LNCaP clone FGC (cell line): Measurements from ENCODE around the gene IQGAP2.

Experiments used
- DNase-seq: peaks from one replicate; pipeline ENCODE4 v3.0.0-alpha.2; 2011; ENCODE audit warnings: low read depth
- H3K4me3 ChIP-seq: 2 replicates; pipeline ENCODE4 v1.5.1; 2011; ENCODE audit warnings: mild to moderate bottlenecking, low read depth, low read length, control low read depth
- CTCF ChIP-seq: IDR thresholded peaks from 2 replicates; pipeline ENCODE4 v1.5.1; 2012; ENCODE audit warnings: mild to moderate bottlenecking; ENCODE audit not compliant: control insufficient read depth, insufficient read depth; ENCODE audit errors: extremely low read depth

Gene IQGAP2

GRCh38 chr5:76446776-76447175 lies 43.7 kb downstream of the IQGAP2 start:
- H3K4me3 ChIP-seq = no peak overlapping the region
- DNase-seq = no peak
- no peak for TF ChIP-seq CTCF

- DNase-seq = no peak
- H3K4me3 ChIP-seq = no peak overlapping the region
- no peak for TF ChIP-seq CTCF
Measured at GRCh38 chr5:76449606-76450005, 46.5 kb downstream of the IQGAP2 start.

- no peak overlapping the region for H3K4me3 ChIP-seq
- DNase-seq = no peak
- TF ChIP-seq CTCF = no peak
Measured at GRCh38 chr5:76450054-76450453, 47.0 kb downstream of the IQGAP2 start.

GRCh38 chr5:76451031-76451701 lies 48.1 kb downstream of the IQGAP2 start:
- no peak overlapping the region for H3K4me3 ChIP-seq
- DNase-seq = no peak
- no peak for TF ChIP-seq CTCF

- H3K4me3 ChIP-seq = no peak overlapping the region
- DNase-seq = no peak
- TF ChIP-seq CTCF = no peak
Measured at GRCh38 chr5:76455531-76456133, 52.5 kb downstream of the IQGAP2 start.

GRCh38 chr5:76456258-76456657 lies 53.2 kb downstream of the IQGAP2 start:
- DNase-seq = no peak
- TF ChIP-seq CTCF = no peak
- no peak overlapping the region for H3K4me3 ChIP-seq
